ENCODE results near the gene NHERF1.

NHERF1 gene

DNA sequence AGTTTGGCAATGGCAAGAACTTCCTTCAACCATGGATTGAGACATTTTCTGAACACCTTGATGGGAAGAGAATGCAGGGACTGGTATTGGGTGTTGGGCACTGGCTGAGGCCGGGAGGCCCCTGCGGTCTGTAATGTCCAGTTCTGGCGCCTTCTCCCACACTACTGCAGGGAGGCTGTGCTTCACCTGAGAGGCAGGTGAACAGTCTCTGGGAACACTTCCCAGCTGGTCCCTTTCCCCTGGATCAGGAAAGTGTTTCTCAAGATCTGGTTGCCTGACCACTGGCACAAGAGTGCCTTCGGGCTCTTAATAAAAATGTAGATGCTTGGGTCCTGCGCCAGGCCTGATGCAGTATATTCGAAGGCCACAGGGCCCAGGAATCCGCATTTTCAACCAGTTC lies 56.3 kb downstream of the NHERF1 start:
- no peak for TF ChIP-seq CTCF (IDR thresholded peaks at IDR 0.05; ENCODE audit: extremely low read depth, missing control alignments)
- no peak for DNase-seq (ENCODE audit: low spot score)

GRCh38 chr17:74805591-74805991 lies 57.2 kb downstream of the NHERF1 start:
- TF ChIP-seq CTCF (IDR thresholded peaks at IDR 0.05; ENCODE audit: extremely low read depth, missing control alignments), result no peak
- DNase-seq (ENCODE audit: low spot score), result no peak

- TF ChIP-seq CTCF (IDR thresholded peaks at IDR 0.05; ENCODE audit: extremely low read depth, missing control alignments), result no peak
- no peak for DNase-seq (ENCODE audit: low spot score)
Observed at GRCh38 chr17:74806334-74806733, 57.9 kb downstream of the NHERF1 start.

DNA sequence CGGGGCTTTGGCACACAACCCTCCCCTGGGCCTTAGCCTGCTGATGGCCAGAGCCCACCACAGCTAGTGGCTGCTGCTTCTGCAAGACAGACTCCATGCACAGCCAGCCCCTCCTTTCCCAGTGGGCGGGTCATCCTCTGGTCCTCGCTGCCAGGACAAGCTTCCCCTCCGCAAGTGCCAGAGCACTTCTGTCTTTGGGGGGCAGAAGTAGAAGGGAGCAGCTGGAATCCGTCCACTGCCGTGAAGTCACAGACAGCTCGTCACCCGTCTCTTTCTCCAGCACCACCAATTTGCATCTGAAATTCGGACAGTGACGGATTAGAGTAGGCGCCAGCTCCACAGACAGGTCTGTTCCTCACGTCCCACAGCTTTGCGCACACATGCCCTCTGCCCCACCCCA lies 59.0 kb downstream of the NHERF1 start:
- DNase-seq (ENCODE audit: low spot score), result no peak
- no peak for TF ChIP-seq CTCF (IDR thresholded peaks at IDR 0.05; ENCODE audit: extremely low read depth, missing control alignments)

- no peak for TF ChIP-seq CTCF (IDR thresholded peaks at IDR 0.05; ENCODE audit: extremely low read depth, missing control alignments)
- no peak for DNase-seq (ENCODE audit: low spot score)
Observed at GRCh38 chr17:74807925-74808324, 59.5 kb downstream of the NHERF1 start.

DNA sequence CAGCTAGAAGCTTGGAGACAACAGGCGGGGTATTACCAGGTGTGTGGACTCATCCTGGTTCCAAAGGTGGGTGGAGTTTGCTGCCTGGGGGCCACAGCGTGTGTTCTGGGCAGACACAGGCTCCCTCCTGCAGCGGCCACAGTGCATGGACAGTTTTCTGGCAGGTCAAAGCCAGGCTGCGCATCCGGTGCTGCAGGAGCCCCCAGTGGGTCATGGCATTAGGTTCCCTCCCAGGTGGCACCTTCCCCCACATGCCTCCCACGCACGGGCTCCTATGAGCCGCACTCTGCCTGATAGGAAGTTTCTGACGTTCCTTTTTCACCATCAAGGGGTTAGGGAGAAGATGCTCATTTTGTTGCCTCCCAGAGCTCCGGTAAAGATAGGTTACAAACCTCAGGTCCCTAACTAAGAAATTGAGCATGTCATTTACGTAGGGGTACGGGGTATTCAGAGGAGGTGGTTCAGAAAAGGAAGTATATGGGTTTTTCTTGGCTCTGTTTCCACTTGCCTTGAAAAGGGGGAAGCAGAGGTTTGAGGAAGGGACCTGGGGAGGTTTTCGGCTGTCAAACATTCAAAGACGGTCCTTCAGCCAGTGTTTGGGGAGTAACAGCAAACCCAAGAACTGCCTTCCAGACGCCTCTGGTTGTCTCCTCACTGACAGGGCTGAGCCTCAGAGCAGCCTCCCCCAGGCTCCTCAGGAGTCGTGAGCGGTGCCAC lies 60.4 kb downstream of the NHERF1 start:
- DNase-seq (ENCODE audit: low spot score), result no peak
- no peak for TF ChIP-seq CTCF (IDR thresholded peaks at IDR 0.05; ENCODE audit: extremely low read depth, missing control alignments)

- TF ChIP-seq CTCF (IDR thresholded peaks at IDR 0.05; ENCODE audit: extremely low read depth, missing control alignments), result no peak
- DNase-seq (ENCODE audit: low spot score), result no peak
Observed at GRCh38 chr17:74810699-74811485, 62.5 kb downstream of the NHERF1 start.
